ENCODE measurements around the gene NR1D1.

NR1D1 gene

GRCh38 chr17:40111221-40112128, 11.1 kb upstream of the NR1D1 start:
- peak; percentile 45 for DNase-seq (ENCODE audit: low read depth)

- no peak for DNase-seq (ENCODE audit: low read depth)
Observed at GRCh38 chr17:40110026-40110845, 9.8 kb upstream of the NR1D1 start.

DNA sequence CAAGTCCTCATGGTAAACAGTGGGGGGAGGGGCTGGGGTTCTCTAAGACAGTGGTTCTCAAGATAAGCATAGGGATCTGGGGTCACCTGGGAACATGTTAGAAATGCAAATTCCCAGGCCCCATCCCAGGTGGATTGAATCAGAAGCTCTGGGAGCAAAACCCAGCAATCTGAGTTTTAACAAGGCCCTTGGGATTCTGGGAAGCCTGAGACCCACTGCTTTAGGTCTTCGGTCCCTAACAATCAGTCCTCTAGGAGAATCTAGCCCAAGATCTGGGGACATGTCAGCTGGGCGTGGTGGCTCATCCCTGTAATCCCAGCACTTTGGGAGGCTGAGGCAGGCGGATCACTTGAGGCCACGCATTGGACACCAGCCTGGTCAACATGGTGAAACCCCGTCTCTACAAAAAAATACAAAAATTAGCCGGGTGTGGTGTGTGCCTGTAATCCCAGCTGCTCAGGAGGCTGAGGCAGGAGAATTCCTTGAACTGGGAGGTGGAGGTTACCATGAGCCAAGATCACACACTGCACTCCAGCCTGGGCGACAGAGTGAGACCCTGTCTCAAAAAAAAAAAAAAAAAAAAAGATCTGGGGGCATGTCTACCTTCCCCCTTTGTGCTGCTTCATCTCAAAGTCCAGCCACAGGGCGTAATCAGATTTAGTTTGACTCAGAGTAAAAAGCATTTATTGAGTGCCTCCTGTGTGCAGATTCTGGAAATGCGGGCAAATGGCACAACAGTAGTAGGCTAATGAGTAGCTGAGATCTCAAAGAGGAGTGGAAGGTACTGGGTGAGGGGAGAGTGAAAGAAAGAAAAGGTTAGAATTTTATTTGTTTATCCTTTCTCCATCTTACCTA, 8.8 kb upstream of the NR1D1 start:
- no peak for DNase-seq (ENCODE audit: low read depth)

GRCh38 chr17:40107522-40108174, 7.3 kb upstream of the NR1D1 start:
- no peak for DNase-seq (ENCODE audit: low read depth)

GRCh38 chr17:40106760-40107521, 6.6 kb upstream of the NR1D1 start:
- DNase-seq (ENCODE audit: low read depth), result no peak

DNA sequence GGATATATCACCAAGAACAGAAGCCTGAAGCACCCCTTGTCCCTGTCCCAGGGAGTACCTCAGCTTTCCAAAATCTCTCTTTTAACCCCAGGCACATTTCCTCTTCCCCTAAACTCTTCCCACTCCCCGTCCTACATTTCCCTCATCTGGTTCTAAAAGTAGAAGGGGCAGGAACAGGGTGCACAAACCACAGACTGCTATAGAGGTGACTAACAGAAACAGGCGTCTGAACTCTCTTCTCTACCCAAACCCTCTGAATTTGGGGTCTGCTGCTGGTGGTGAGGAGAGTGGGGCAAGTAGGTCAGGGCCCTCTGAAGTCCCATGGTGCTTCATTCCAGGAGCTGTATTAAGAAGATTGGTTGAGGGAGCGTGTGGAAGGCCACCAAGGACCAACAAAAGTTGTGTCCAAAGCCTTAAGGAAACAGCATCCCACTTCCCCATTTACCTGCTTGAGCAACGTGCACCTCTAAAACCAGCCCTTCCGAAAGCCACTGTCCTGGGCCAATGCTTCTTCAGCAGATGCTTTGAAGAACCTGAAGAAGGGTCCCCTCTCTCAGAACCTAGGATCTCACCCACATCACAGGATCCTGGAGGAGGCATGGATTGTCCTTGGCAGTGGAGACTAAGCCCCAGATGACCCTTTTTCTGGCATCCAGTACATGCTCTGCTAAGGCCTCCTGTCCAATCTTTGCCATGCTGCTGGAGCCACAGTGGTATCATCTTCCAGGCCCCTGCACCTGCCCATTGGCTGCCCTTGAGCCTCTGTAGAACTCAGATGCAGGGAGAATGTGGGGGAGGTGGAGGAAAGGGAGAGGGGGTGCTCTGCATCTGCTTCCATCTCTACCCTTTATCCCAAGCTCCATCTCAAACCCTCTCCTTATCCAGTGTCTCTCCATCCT, 5.7 kb upstream of the NR1D1 start:
- no peak for DNase-seq (ENCODE audit: low read depth)

GRCh38 chr17:40104594-40105486, 4.5 kb upstream of the NR1D1 start:
- no peak for DNase-seq (ENCODE audit: low read depth)

- no peak for DNase-seq (ENCODE audit: low read depth)
Observed at GRCh38 chr17:40103688-40104087, 3.3 kb upstream of the NR1D1 start.

DNA sequence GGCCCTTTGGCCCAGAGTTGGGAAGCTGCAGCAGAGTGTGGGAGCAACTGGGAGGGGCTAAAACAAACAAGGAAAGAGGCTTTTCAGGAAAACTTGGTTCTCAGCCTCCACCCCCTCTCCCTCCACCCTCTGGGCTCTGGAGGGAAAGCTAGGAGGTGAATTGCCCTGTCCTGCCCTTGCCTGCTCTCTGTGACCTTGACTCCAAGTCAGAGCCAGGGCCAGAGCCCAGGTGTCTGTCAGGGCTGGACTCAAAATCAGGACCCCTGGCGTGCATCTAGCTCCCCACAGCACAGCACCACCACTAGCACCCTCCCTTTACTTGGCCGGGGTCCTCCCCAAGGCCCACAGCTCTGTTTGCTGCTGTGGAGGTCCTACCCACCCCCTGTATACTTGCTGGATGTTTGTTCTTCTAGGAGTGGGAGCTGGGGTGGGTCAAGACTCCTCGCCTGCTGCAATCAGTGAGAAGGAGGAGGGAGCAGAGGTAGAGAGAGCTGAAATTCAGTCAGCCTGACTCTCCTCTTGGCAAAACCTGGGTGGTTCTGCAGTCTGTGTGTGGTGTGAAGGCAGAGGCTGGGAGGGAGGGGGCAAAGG, 2.8 kb upstream of the NR1D1 start:
- no peak for DNase-seq (ENCODE audit: low read depth)

GRCh38 chr17:40101367-40102210, 1.2 kb upstream of the NR1D1 start:
- DNase-seq (ENCODE audit: low read depth), result no peak

- peak; percentile 71 for DNase-seq (ENCODE audit: low read depth)
Observed at GRCh38 chr17:40100669-40101366, 429 bp upstream of the NR1D1 start.

DNA sequence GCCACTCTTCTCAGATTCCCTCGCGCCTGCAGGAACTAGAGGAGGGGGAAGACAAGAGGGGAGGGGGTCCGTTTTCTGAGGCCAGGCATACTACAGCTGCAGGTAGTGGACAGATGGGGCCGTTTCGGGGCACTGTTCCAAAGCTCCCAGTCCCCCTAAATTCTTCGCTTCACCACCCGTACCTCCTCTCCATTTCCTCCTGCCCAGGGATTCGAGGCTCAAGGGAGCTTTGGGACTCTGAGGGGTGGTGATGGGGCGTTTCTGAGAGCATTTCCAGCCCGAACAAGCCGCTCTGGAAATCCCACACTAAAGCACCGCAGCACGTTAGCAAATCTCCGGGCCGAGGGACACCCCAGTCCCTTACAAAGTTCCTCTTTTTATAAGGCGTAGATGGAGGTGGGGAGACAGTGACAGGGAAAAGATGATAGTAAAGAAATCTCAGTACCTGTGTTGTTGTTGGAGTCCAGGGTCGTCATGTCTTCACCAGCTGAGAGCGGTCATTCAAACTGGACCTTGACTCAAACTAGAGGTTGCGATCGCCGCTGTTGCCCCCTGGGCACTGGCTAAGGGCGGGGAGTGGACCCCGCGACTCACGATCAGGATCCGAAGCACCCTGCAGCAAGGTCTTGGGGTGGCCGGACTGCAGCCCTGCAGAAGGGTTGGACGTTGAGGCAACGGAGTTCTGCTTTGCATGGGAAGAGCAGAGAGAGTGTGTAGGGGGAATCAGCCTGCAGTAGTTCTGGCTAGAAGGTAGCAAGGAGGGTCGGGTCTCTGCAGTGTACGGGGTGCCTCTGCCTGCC, 570 bp downstream of the NR1D1 start:
- no peak for DNase-seq (ENCODE audit: low read depth)

GRCh38 chr17:40098846-40099618, 1.4 kb downstream of the NR1D1 start:
- DNase-seq (ENCODE audit: low read depth), result peak; percentile 97

GRCh38 chr17:40097931-40098845, 2.2 kb downstream of the NR1D1 start:
- DNase-seq (ENCODE audit: low read depth), result no peak

Measured in stimulated activated CD8-positive, alpha-beta memory T cell treated with anti-CD3 and anti-CD28 coated beads, Interleukin-15, amount 100 ng/mL, for 1 hour (primary cell).